Activated CD4-positive, alpha-beta T cell treated with anti-CD3 and anti-CD28 coated beads for 48 hours (primary cell): ENCODE data around the gene ARL15.

ENCODE experiments used
- DNase-seq: peaks from one replicate; pipeline ENCODE4 v3.0.0-alpha.2; 2020

Gene ARL15

GRCh38 chr5:54313311-54314270 lies 3.2 kb upstream of the ARL15 start:
- DNase-seq: no peak

- no peak for DNase-seq
Measured at GRCh38 chr5:54312499-54312898, 2.1 kb upstream of the ARL15 start.

- DNase-seq: no peak
Measured at GRCh38 chr5:54311176-54311677, 854 bp upstream of the ARL15 start.

GRCh38 chr5:54309691-54310432 lies 511 bp downstream of the ARL15 start:
- DNase-seq: peak; percentile 40

- DNase-seq: no peak
Measured at GRCh38 chr5:54309276-54309675, 1.1 kb downstream of the ARL15 start.

- DNase-seq: no peak
Measured at GRCh38 chr5:54307583-54307982, 2.8 kb downstream of the ARL15 start.

- DNase-seq: no peak
Measured at GRCh38 chr5:54306893-54307292, 3.5 kb downstream of the ARL15 start.

GRCh38 chr5:54305737-54306136 lies 4.6 kb downstream of the ARL15 start:
- DNase-seq: no peak

- DNase-seq: no peak
Measured at GRCh38 chr5:54304040-54304439, 6.3 kb downstream of the ARL15 start.

- no peak for DNase-seq
Measured at GRCh38 chr5:54302267-54302687, 8.1 kb downstream of the ARL15 start.

GRCh38 chr5:54301849-54302248 lies 8.5 kb downstream of the ARL15 start:
- DNase-seq: no peak

- DNase-seq: no peak
Measured at GRCh38 chr5:54301220-54301619, 9.2 kb downstream of the ARL15 start.

- no peak for DNase-seq
Measured at GRCh38 chr5:54298947-54299346, 11.4 kb downstream of the ARL15 start.

- DNase-seq: no peak
Measured at GRCh38 chr5:54296386-54296785, 14.0 kb downstream of the ARL15 start.

- no peak for DNase-seq
Measured at GRCh38 chr5:54295651-54296276, 14.6 kb downstream of the ARL15 start.

GRCh38 chr5:54294097-54294667 lies 16.2 kb downstream of the ARL15 start:
- DNase-seq: no peak

GRCh38 chr5:54292866-54293265 lies 17.5 kb downstream of the ARL15 start:
- DNase-seq: no peak

- no peak for DNase-seq
Measured at GRCh38 chr5:54291498-54291897, 18.9 kb downstream of the ARL15 start.

- no peak for DNase-seq
Measured at GRCh38 chr5:54289769-54290168, 20.6 kb downstream of the ARL15 start.

- no peak for DNase-seq
Measured at GRCh38 chr5:54288568-54289217, 21.7 kb downstream of the ARL15 start.

- no peak for DNase-seq
Measured at GRCh38 chr5:54285686-54286085, 24.7 kb downstream of the ARL15 start.

GRCh38 chr5:54284586-54284985 lies 25.8 kb downstream of the ARL15 start:
- DNase-seq: no peak
